HG03175 (cell line): Measurements from ENCODE around the gene FAM149A.

Experiments
- ATAC-seq: cut with Tn5 transposase; IDR thresholded peaks from one replicate; pipeline ENCODE4 v1.9.1; 2021; ENCODE audit warnings: mild to moderate bottlenecking, moderate library complexity; ENCODE audit not compliant: unreplicated experiment

The FAM149A gene

DNA sequence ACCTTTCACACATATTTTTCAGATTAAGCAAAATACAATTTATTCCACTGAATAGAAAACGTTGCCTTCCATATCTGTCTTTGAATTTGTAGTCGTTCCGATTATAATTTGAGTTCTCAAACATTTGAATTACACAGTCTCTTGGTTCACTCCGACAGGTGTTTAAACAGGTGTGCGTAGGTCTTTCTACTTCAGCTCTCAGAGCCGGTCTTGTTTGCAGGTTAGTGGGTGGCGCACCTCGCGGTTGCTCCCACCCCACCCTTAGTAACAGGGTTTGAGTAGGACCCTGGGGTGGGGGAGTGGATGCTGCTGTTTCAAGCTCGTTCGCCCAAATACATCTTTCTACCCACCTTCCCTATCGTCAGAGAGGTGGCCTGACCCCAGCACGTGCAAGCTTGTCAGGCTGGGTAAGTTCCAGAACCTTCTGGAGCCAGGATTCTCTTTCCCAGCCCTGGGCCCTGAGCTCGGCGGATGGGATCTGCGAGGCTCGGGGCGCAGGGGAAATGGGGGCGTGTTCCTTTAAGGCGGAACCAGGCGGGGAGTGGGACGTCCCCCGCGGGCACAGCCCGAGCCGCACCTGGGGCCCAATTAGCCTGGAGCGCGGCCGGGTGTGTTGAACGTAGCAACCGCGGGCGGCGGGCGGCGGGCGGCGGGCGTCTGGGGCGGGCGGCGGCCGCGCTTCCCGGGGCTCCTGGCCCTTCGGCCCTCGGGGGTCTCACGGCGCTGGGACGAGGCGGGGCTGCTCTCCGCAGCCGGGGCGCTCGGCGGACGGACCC, at the start of gene FAM149A:
FAM149A (plus strand) TSS at position 591 of the 776 bp plus-strand sequence.
- peak; percentile 80 for ATAC-seq

DNA sequence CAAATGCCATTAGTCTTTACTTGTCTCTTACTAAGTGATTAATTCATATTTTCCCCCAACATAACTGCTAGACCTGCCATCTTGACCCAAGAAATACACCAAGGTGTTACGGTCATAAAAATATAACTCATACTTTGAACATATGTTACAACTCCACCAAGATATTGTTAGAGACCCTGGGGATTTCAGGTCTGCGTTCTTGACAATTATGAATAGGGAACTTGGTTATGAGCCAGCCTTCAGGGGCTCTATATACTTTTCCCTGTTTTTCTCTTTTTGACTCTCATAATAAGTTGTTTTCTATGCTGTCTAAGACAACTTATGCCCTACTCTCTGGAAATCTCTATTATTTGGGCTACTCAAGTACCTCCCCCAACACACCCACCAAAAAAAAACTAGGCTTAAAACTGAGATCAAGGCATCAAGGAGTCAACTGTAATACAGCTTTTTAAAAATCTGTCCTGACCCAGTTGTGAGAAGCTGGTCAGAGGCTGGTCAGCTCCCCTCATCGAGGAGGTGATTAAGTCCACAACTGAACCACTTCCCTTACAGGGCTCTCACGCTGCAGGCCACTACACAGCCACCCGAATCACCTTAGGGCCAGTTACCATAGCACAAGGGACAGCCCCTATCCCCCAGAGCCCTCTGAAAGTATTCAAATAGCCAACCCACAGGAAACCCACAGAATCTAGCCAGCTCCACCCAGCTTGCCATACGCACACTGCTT, 46.1 kb upstream of the FAM149A start:
- peak; percentile 100 for ATAC-seq

DNA sequence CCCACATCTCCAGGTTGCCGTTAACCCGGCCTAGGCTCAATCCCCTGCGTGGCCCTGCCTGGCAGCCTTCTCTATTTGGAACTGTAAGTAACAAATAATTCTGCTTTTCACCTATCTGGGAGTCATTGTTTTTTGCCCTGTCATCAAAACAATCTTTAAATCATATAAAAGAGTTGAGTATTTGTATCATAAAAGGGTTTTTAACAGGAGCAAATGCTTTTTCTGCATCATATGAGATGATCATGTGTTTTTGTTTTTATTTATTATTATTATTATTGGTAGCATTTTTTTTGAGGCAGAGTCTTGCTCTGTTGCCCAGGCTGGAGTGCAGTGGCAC, 45.6 kb upstream of the FAM149A start:
- no peak for ATAC-seq

DNA sequence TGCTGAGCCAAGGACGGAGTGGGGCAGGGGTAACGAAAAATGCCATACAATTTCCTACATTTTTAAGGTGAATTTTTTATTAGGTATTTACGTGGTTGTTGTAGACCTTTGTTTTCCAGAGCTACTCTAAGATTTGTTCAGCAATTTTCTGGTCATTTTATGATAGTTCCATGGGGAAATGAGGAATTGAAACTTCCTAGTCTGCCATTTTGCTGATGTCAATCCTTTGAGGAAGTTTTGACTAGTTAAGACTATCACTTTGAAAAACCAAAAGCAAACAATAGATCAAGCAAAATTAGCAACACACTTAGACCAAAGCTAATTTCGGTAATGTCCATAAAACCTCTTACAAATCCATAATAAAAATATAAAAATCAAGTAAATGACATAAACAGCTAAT, 42.6 kb upstream of the FAM149A start:
- ATAC-seq: no peak

DNA sequence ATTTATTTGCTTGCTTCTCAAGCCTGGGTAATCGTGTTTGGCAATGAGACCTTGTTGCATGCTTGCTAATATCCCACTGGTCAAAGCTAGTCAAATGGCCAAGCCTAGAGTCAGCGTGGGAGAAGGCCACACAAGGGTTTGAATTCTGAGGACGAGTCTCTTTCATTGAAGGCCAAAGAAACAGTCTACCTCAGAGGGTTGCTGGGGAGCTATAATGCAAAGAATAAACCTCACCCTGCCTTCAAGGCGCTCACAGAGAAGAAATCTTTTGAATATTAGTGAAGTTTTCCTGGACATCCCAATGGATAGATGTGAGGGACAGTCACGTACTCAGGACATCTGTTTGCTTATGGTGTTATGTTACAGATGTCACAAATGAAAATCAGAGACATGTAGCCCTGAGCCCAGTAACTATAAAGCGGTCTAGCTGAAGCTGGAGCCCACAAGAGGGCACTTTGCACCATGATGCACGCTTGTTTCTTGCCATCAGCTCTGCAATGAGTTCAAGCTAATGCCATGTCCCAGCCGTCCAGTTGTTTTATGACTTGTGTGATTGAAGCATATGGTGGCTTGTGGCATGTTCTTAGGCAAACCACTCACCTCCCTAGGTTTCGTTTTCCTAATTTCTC, 36.6 kb upstream of the FAM149A start:
- peak; percentile 74 for ATAC-seq

DNA sequence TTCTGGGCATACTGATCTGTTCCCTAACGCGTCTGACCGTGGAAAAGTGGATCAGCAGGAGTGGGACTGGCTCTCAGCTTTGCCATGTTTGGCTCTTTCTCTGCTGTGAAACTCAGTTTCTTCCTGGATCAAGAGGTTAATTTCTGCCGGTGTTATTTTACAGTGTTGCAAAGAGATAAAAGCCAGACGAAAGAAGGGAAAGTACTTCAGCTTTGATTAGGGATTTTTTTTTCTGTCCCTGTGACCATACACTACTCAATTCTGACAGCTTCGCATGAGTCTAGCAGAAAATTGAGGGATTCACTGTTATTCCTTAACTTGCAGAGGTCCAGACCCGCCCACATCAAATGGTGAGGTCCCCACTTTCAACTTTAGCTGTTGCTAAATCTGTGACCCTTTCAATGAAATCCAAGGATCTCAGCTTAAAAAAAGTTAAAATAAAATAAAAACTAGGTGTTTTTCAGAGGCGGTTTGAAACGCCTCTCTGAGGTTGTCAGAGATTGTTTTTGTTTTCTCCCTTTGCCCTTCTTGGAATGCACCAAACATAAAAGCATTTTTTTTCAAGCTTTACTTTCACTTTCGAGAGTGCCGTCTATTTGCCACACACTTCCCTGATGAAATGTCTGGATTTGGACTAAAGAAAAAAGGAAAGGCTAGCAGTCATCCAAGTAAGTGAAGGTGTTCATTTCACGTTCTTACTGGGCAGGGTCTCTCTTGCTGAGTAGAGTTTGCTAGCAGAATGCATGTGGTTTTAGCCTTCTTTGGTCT, 35.7 kb upstream of the FAM149A start, which contains the start of gene TLR3:
TLR3 (plus strand) TSS at position 576 of the 768 bp plus-strand sequence. CDS start 7,464 bp downstream, outside the sequence.
- no peak for ATAC-seq

DNA sequence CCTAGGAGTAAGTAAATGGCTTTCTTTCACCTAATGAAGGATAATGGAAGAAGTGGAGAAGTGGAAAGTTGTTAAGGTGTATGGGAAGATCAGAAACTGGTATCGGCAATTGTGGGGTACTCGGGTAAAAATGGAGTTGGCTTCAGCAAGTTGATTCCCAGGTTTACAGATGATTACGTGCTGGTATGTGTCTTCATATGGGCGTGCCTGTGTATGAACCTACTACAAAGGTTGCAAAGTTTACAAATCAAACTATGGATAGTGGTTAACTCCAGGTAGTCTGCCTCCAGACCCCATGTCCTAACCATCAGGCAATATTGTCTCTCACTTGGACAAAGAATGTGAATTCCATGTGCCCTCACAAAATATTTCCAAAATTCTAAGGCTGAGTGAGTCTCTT, 34.8 kb upstream of the FAM149A start:
- no peak for ATAC-seq

DNA sequence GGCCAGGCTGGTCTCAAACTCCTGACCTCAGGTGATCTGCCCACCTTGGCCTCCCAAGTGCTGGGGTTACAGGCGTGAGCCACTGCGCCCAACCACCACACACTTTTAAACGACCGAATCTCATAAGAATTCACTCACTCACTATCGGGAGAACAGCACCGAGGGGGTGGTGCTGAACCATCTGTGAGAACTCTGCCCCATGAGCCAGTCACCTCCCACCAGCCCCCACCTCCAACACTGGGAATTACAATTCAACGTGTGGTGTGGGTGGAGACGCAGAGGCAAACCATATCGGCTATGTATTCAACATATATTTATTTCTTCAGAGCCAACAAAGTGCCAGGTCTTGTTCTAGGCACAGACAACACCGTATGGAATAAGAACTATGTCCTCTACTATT, 32.0 kb upstream of the FAM149A start:
- ATAC-seq: no peak

DNA sequence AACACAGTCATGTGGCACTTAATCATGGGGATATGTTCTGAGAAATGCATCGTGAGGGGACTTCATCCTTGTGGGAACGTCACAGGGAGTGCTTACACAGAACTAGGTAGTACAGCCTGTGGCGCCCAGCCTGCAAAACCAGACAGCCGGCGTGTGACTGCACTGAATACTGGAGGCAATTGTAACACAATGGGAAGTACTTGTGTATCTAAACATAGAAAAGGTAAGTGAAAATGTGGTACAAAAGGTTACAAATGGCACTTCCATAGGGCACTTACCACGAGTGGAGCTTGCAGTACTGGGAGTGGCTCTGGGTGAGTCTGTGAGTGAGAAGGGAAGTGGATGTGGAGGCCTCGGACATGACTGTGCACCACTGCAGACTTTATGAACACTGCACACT, 30.3 kb upstream of the FAM149A start:
- ATAC-seq: no peak

DNA sequence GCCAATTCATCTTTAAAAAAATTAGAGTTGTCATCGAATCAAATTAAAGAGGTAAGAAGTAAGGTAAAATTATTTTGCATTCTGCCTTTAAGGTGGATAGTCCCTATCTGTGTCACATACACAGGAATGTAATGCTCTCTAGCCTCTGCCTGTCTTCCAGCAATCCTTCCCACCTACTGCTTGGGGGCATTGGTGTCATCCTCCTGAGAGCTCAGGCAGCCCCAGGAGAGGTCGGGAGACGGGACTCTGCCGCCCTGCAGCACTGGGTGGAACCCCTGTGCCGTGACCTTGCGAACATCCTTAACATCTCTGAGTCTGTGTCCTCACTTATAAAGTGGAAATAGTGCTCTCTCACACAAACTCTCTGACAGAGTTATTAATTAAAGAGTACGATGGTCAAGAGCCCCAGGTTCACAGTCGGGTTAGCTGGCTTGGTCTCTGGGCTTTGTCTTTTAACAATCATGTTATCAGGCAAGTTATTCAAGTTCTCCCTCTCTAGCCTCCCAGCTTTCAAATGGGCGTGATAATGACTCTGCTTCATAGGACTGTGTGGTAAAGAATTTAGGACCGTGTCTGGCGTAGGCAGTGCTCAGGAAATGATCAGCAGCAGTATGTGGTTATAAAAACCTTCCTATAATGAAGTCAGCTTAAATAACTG, 25.4 kb upstream of the FAM149A start:
- no peak for ATAC-seq

DNA sequence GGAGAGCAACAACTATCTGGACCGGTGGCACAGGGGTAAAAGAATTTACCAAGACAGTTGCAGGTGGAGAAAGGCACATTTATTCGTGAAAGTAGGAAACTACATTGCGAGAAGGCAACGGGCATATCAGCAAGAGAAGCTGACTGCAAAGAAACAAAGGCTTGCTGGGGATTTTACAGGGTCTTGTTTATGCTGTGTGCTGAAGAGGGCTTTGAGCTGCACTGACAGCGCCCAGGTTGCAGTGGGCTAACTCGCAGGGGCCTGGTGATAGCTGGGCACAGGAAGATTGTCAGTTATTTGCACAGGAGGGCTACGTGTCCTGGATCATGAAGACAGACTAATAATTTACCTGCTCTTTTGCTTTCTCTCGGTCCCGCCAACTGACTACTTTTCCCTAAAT, 24.8 kb upstream of the FAM149A start:
- no peak for ATAC-seq

DNA sequence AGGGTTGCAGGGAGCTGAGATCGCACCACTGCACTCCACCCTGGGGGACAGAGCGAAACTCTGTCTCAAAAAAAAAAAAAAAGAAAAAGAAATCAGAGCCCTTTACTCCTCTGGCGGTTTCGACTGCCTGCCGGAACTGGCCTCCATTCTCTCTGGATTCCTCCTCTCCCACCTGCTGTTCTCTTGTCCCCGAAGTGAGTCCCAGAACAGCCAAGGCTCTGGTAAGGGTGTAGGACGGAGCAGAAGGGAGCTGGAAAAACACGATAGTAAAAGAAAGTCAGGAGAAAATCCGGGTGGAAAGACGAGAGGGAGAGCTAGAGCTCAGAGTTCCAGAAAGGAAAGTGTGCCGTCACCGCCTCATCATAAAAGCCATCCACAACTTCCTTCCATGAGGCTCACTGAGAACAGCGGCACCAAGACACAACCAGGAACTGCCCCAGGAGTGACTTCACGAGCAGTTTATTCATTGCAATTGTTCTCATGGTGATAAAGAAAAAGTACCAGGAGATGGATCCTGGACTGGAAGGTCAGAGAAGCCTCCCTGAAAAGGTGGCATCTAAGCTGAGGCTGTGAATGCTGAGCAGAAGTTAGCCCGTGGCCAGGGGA, 23.2 kb upstream of the FAM149A start:
- no peak for ATAC-seq

DNA sequence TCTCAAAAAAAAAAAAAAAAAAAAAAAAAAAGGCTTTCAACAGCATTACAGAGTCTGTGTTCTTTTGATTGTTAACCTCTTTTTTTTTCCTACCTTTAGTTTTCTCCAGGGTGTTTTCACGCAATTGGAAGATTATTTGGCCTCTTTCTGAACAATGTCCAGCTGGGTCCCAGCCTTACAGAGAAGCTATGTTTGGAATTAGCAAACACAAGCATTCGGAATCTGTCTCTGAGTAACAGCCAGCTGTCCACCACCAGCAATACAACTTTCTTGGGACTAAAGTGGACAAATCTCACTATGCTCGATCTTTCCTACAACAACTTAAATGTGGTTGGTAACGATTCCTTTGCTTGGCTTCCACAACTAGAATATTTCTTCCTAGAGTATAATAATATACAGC, 22.3 kb upstream of the FAM149A start:
- ATAC-seq: no peak

DNA sequence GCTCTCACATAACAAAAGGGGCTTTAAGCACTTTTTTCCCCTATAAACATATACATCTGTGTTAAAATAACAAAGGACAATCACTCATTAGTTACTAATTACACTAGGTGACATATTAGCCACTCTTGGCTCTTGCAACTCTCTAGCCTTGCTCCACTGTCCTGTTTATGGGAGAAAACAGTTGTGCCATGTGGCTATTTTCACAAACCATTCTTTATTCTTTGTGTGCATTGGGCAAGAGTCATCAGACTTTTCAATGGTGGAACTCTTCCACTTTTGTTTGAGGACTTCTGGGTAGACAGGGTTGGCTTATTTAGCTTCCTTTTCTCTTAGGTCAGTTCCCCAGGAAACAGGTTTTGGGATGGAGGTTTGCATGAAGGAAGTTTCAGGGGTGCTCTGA, 16.0 kb upstream of the FAM149A start:
- no peak for ATAC-seq

DNA sequence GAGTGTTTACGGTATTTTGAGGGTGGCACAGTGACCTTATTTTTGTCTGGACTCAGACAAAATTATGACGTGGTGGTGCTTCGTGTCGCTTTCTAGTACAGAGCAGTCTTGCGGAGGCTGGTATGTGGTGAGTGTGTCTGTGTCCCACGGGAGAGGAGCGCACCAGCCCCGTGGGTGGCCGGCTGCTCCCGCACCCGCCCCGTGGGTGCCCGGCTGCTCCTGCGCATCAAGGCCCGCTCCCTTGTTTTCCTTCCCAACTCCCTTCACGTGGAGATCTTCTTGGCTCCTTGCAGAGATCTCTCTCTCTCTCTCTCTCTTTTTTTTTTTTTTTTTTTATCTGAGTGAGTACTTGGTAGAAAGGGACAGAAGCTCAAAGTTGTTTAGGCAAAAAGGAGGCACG, 12.2 kb upstream of the FAM149A start:
- no peak for ATAC-seq

DNA sequence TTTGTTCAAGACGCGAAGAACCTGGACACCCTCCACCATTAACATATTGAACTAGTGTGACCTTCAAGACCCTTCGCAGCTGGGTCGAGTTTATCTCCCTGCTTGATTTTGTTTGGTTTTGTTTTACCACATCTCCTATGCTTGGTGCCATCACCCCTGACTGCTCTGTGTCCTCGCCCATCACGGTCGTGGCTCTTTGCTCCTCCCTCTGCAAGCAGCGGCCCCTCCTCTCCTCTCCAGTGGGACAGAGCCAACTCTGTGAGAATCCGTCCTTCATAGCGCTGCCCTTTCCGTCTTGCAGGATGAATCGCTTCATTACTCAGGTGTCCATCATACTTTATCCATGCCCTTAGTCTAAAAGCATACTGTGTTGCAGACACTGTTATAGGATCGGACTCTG, 9.1 kb upstream of the FAM149A start:
- ATAC-seq: no peak

DNA sequence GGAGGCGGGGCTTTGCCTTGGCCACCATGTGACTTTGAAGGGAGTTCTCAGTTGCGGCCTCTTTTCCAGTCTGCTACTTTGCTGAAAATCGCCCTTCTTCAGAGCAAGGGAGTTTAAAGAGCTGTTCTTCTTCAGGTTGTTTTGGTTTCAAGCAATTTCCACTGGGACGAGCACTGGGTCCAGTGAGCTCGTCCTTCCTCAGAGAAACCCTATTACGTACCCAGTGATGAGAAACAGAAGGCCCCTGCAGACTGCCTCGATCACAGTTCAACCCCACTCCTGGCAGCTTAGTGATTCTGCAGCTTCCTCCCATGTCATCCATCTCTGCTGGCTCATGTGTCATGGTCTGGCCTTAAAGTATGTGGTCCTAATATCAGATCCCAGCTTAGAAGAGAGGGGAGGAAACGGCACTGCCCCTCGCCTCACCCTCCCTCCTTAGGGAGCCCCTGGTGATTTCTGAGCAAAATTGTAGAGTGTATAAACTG, 7.8 kb upstream of the FAM149A start:
- no peak for ATAC-seq

DNA sequence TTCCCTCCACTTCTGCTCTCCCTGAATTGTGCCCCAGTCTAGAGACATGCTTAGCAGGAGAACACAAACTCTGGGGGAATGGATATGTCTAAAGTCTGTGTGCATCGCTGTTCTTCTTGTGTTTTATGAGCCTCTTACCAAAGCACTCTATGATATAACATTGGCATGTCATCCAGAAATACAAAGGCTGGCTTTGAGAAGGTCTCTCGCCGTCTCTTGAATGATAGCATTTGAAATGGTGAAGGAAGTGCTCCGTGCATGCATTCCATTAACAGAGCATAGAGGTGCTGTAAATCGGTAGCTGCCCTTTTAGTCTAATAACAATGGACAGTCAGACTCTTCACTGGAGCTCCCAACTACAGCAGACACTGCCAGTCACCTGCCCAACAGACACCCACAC, 7.1 kb upstream of the FAM149A start:
- no peak for ATAC-seq

DNA sequence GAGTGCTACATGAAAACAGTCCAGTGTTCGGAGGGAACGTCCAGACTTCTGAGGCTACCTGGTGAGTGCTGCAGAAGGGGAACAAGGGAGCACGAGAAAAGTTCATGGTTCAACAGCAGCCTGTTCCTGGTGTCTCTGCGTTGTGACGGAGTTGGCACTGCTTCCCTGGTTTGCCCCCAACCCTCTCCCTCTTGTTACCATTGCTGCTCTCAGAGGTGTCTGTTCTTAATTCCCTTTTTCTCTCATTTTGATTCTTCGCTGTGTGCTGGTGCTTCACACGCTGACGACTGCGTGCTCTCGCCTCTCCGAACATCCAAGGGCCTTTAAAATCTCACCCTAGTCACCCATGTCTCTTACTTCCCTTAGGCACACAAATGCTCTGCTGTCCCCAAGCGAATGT, 1.6 kb upstream of the FAM149A start:
- no peak for ATAC-seq
